Measurements from ENCODE around the gene DLG1. TPM values are rescaled to one million over a fixed set of nuclear protein-coding genes. Genes with fewer than 3 reads are reported as not detected.
A peak's percentile ranks its signal among the peaks of the same experiment; 100 is the strongest.

The DLG1 gene
- total and polyA plus RNA-seq, 9 of the 15 experiments (the other 6 are each of a cell fraction or from before 2014, with no cell fraction given): 9.4 to 63.5 (median 43.6) TPM

- TSS peak; percentile 47 for BruUV-seq (replicated peaks)
- Histone ChIP-seq H3K4me1 (replicated peaks in 1 of 2; ENCODE audit: control insufficient read depth in 2 of 2, insufficient read depth in 2 of 2, low read length in 2 of 2) (peaks cover 10 to 11% of the 10 kb centered on the region in 2 experiments; a peak in 4 of 5 replicates), H3K79me2 (ENCODE audit: control insufficient read depth, insufficient read depth, low read length) (peaks cover 57% of the 10 kb centered on the region), H2AFZ (ENCODE audit: low read depth, low read length) (peak overlapping the region; percentile 67), H3K9ac (ENCODE audit: insufficient read depth in 1 of 2, low read depth in 2 of 2, low read length in 2 of 2) (peak overlapping the region; percentile 84 to 98), H3K27ac (ENCODE audit: extremely low read depth, low read depth, low read length) (peak overlapping the region; percentile 91), H3K9me3 (replicated peaks; ENCODE audit: control insufficient read depth, insufficient read depth, low read depth, low read length) (no peaks in the 10 kb centered on the region), H3K27me3 (ENCODE audit: control insufficient read depth in 2 of 2, insufficient read depth in 2 of 2, low read length in 2 of 2) (no peaks in the 10 kb centered on the region), H3K36me3 (ENCODE audit: control insufficient read depth, insufficient read depth, low read length) (peaks cover 38% of the 10 kb centered on the region), H4K20me1 (replicated peaks; ENCODE audit: control insufficient read depth, insufficient read depth, low read length) (no peaks in the 10 kb centered on the region), H3K4me3 (peak overlapping the region; percentile 88), H3K4me2 (ENCODE audit: insufficient read depth, low read length) (peak overlapping the region; percentile 92), H3K9me1 (ENCODE audit: control insufficient read depth, insufficient read depth, low read length) (no peaks in the 10 kb centered on the region)
- peak in 1 of 4 experiments; percentile 26 for DNase-seq (ENCODE audit: extremely low read depth in 1 of 4, low spot score in 3 of 4)
- CTCF ChIA-PET (ENCODE audit: low intra/inter-chr PET ratio): interaction anchor here (1.6 kb wide), 1 partner anchor 40 kb away, joined by 5 read pairs; no protein-coding TSS in a partner anchor
- intact Hi-C loops (cut with micrococcal nuclease): no loop called here
- POLR2A ChIA-PET: interaction anchor here (0.6 to 1.2 kb wide), 3 partner anchors 11 to 157 kb away, joined by 3 to 4 read pairs (median 3); no protein-coding TSS in a partner anchor
- no peak for ATAC-seq
- in situ Hi-C loops (cut with MboI): no loop called here
- WGBS (ENCODE audit: insufficient coverage, low coverage, missing lambda C conversion rate): 1% methylated on average over 15 of the region's 15 CpGs
- peak; percentile 66 for FAIRE-seq
- TF ChIP-seq HDAC1 (IDR thresholded peaks at IDR 0.05) (peak in 1 of 2 experiments; percentile 14; a peak in 1 of 4 replicates), ZFP36 (IDR thresholded peaks at IDR 0.05; ENCODE audit: low read depth, low read length, partially characterized antibody) (no peak), UBTF (IDR thresholded peaks at IDR 0.05; ENCODE audit: borderline replicate concordance in 1 of 2, low read depth in 2 of 2, low read length in 2 of 2) (0 out of 4 replicates have a peak, but pooled peaks of 1 of the 2 experiments have one; percentile 3), PTTG1 (tag; IDR thresholded peaks at IDR 0.05; ENCODE audit: low read depth) (no peak), ZNF699 (CRISPR knock-in tag; IDR thresholded peaks at IDR 0.05; ENCODE audit: insufficient replicate concordance) (no peak), AFF1 (IDR thresholded peaks at IDR 0.05; ENCODE audit: low read depth in 1 of 2, partially characterized antibody in 2 of 2) (peak in 1 of 2 experiments; percentile 49), ZNF740 (CRISPR knock-in tag; IDR thresholded peaks at IDR 0.05) (peak; percentile 72; the same call in 1 of the 2 replicates), ZNF740 (tag; IDR thresholded peaks at IDR 0.05) (no peak), ZSCAN32 (CRISPR knock-in tag; IDR thresholded peaks at IDR 0.05) (no peak), NR0B1 (IDR thresholded peaks at IDR 0.05; ENCODE audit: partially characterized antibody) (no peak)
Observed at GRCh38 chr3:197297002-197297401, 1.4 kb downstream of the DLG1 start.
